Measurements from ENCODE around the gene SMCO4.

Gene SMCO4

DNA sequence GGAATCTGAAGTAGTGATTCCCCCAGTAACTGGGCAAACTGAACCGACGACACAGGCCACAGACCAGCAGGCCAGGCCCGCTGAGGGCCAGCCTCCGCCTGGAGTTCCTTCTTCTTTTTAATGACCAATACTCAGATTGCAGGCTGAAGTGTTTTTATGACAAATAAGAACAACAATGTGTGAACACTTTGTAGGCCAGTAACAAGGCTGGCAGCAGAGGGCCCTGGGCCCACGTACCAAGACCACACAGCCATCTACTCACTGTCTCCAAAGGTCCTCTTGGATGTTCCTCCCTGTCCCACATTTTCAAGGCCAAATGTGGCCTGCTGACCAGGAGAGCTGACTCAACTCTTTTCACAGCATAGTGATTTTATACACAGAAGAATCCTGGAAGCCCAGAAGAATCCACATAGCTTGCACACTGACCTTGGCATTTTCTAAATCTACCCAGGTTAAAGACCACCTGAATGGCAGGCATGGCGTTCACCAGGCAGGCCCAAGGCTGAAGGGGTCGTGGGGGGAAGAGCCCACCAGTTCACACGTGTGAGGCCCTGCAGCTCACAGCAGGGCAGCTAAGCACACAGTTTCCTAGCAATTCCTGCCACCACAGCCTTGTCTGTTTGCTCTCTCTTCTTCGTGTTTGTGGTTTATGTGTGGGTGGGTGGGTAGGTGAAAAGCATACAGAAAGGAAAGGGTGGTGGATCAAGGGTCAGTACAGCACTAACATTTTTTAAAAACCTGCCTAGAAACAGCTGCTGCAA is 13.3 kb downstream of the SMCO4 start:
- no peak overlapping the region for H3K4me3 ChIP-seq (ENCODE audit: low read depth, low read length)

DNA sequence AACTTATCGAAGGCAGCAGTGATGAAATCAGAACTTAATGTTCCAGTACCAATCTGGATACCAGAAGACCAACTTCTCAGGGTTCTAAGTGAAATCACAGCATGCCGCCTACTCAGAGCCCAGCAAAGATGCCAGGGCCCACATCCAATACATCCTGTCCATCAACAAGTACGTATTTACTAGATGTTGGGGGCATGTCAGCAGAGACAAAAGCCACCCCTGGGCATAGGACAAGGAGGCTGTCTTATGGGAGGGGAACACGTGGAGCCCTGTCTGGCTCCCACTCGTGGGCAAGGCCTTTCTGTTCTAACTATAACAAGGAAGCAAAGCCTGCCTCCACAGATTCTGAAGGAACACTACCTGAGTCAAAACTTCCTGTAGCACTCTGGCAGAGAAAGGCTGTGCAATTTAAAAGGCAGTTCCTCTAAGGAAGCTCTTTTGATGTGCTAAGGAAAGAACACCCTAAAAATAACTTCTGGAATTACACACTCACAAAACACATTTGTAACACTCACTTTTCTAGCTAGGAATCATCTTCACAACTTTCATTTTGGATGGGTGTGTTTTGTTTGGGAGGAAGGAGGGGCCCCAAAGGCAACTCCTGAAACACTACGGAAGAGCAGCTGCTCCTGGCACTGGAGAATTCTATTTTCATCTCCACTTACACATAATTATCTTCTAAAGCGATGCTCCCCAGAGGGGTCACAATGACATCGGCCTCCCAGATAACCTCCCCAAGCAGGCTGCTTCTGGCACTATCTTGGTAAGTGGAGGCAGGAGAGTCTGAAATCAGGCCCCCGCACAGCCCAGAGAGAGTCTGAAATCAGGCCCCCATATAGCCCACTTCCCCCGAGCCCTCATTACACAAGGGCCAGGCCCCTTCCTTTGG is 14.2 kb downstream of the SMCO4 start:
- H3K4me3 ChIP-seq (ENCODE audit: low read depth, low read length), result no peak overlapping the region

DNA sequence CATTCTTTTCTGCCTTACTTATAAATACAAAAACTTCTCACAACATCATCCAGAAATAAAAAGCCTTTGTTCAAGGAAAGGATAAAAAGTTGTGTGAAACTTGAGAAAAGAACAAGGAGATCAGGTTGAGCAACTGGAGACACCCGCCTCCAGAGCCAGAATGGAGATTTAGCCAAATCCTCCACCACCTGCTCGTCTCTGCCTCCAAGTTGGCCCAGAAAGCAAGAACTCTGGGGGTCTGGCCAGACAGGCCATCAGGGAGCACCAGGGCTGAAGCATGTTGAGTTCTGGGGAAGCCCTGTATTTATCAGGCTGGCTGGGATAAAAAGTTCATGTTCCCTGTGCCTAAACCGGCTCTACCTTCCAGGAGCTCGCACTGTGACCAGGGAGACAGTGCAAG is 14.9 kb downstream of the SMCO4 start:
- no peak overlapping the region for H3K4me3 ChIP-seq (ENCODE audit: low read depth, low read length)

DNA sequence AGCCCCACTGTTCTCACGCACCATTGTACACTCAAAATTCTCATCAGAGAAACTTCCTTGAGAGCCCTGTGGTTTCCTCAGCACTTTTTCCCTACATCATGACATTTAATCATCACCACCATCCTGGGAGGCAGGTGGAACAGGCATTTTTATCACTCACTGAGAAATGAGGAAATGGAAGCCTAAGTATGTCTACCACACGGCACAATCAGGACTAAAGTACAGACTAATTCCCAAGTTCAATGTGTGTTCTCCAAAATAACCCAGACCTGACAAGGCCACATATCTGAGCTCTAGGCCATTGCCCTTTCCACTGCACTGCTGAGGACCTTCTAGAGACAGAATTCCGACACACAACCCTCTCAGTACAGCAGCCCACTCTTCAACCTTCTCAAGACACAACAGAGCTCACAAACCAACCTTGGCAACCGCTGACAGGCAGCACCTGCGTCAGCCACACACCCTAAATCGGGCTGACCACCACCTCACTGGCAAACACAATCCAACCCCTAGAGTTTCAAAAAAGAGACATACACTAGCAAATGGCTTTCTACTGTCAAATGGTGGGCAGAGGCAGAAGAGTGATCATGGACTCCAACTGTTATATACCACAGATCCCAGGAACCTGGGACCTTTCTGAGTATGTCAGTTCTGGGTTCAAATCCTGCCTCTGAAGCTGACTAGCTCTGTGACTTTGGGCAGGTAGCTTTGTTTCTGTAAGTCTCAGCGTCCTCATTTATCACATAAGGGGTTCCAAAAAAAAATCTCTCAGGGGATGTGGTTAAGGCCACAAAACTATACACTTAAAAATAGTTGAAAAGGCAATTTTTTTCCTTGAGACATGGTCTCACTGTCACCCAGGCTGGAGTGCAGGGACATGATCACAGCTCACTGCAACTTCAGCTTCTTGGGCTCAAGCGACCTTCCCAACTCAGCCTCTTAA is 16.3 kb downstream of the SMCO4 start:
- H3K4me3 ChIP-seq (ENCODE audit: low read depth, low read length), result no peak overlapping the region

DNA sequence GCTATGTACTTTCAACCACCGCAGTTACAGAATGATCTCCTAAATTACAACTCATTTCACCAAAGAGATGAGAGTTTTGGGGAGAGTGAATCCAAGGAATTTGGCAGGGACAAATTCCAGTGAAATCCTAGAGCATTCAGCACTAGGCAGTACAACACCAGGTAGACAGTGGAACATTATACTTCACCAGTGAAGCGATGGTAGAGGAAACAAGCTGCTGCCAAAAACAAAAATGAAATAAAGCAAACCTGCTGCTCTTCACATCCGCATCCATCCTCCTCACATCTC is 16.9 kb downstream of the SMCO4 start:
- no peak overlapping the region for H3K4me3 ChIP-seq (ENCODE audit: low read depth, low read length)

DNA sequence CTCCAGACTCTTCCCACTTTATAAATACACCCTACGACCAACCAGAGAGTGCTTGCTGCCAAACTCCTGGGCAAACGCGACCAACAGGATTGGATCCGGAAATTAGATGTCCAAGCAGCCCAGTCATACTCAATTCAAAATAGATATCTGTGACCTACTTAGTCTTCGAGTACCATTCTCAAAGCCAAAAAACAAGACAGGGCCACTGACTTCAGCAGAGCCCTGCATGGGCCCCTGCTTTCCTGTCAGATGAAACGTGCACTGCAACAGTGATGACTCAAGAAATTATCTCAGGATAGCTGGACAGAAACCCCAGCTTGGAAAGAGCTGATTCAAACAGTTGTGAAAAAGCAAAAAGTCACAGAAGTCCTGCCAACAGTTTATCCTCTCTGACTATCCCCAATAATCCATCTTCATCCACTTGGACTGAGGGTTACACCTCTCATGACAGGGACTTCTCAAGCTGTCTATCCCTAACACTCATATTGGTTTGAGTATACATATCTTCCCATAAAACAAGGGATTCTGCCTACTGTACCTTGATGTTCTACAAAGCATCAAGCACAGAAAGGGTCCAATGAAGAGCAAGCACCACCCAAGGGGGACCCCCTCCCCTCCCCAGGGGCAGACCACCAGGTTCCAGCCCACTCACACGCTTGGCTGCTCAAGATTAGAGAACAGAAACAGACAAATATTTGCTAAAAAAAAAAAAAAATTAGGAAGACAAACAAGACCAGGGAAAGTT is 17.4 kb downstream of the SMCO4 start:
- H3K4me3 ChIP-seq (ENCODE audit: low read depth, low read length), result no peak overlapping the region

DNA sequence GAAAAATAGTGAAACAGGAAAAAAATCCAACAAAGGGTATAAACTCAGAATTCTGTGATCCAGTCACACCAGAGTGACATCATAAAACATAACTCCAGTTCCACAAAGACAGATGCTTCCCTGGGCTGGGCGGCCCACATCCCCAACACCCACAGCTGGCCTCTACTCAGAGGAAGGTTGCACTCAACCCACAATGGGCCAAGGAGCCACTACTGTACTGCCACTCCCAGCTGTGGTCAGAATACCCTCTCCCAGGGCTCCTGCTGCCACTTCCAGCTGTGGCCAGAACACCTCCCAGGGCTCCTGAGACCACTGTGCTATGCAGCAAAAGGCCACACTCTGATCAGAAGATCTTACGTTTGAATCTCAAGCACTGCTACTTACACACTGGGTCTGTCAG is 18.3 kb downstream of the SMCO4 start:
- H3K4me3 ChIP-seq (ENCODE audit: low read depth, low read length), result no peak overlapping the region

DNA sequence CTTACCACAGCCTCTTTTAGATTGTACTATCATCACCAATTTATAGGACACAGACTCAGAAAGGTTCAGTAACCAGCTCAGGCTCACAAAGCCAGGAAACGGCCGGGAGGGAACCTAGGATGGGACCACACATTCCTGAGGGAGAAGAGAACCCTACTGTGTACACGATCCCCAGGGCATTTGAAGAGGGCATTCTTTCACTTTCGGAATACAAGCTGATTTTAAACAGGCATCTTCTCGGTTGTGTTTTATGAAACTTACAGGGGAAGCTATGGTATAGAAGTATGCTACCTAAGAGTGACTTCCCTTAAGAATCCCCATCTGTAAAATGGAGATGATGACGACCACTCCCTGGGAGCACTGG is 19.0 kb downstream of the SMCO4 start:
- H3K4me3 ChIP-seq (ENCODE audit: low read depth, low read length), result no peak overlapping the region

DNA sequence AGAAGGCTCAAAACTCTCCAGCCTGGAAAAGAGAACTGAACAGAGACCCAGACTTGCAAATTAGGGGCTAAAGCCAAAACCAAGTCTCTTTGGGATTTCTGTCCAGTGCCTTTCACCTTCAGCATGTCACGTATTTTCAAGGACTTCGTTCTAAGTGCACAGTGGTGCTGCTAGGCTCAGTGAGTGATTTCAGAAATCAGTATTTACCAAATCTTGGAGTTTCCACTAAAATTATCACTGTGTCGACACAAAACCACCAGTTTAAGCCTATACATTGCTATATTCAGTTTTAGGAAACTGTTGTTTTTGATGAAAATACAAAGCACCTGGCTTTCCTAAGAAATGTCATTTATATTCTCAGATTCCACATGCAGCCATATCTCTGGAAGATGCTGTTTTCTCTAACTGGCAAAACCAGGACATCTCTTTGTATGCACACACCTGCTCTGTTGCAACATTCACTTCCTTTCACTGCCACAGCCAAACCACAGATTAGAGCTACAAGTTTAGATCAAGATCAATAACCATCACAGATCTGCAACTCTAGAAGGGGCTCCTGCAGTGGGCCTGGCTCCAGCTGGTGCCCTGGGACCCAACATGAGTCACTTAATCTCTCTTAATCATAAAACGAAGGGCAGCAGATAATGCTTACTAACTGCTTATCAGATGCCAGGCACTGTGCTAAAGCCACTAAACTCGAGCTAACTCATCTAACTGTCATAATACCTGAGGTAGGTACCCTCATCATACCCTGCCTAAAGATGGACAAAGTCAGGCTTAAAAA is 22.3 kb downstream of the SMCO4 start:
- H3K4me3 ChIP-seq (ENCODE audit: low read depth, low read length), result no peak overlapping the region

DNA sequence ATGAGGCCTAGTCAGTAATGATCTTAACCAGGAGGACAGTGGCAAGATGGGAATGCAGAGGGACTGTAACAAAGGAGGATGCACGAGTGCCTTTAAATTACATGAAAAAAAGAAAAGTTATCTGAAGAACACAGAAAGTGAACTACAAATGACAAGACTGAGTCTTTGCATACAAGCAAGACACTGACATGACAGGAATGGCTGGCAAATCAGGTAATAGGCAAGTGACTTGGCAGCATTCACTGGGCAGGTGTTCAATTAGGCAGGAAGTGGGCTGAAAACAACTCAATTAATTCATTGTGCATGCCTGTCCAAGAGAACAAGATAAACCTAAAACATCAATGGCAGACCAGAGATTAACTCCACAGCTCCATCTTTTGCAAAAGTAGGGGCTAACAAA is 24.0 kb downstream of the SMCO4 start:
- H3K4me3 ChIP-seq (ENCODE audit: low read depth, low read length), result no peak overlapping the region

DNA sequence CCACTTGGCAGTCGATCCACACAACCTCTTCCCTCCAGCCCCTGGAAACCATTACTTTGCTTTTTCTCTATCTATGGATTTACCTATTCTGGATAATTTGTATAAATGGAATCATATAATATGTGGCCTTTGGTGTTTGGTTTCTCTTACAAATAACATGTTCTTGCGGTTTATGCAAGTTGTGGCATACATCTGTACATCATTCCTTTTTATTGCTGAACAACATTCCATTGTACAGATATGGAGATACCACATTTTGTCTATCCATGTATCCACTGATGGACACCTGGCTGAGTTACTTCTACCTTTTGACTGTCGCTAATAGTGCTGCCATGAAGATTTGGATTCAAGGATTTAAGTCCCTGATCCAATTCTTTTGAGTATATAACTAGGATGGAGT is 25.1 kb downstream of the SMCO4 start:
- H3K4me3 ChIP-seq (ENCODE audit: low read depth, low read length), result no peak overlapping the region

DNA sequence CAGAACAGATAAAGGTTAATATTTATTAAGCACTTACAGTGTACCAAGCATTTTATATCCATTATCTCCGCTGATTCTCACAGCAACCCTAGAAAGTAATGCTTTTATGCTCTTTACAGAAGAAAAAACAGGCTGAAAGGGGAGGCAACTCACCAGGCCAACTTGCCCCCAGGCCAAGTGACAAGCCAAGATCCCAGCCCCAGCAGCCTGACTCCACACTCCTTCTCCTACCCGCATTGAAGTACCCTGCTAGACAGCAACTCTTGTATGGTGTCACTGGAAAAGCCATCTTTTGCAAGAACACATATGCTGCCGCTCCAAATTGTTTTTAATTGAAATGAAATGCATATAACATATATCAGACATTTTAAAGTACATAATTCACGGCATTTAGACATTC is 25.6 kb downstream of the SMCO4 start:
- H3K4me3 ChIP-seq (ENCODE audit: low read depth, low read length), result no peak overlapping the region

DNA sequence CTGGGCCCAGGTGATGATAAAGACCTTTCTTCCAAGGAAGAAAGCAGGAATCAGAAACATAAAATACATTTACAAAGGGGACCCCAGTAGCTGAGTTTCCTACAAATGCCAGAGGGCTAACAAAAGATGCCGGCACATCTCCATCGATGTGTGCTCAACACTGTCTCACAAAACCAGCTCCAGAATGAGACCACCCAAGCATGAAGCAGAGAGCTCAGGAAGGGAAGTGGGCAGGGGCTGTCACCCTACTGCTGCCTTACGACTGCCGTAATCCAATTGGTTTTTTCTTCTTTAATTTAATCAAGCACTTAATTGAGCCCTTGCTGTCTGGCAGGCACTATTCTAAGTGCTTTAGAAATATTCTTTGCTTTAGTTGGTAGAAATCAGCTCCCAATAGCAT is 26.1 kb downstream of the SMCO4 start:
- H3K4me3 ChIP-seq (ENCODE audit: low read depth, low read length), result no peak overlapping the region

DNA sequence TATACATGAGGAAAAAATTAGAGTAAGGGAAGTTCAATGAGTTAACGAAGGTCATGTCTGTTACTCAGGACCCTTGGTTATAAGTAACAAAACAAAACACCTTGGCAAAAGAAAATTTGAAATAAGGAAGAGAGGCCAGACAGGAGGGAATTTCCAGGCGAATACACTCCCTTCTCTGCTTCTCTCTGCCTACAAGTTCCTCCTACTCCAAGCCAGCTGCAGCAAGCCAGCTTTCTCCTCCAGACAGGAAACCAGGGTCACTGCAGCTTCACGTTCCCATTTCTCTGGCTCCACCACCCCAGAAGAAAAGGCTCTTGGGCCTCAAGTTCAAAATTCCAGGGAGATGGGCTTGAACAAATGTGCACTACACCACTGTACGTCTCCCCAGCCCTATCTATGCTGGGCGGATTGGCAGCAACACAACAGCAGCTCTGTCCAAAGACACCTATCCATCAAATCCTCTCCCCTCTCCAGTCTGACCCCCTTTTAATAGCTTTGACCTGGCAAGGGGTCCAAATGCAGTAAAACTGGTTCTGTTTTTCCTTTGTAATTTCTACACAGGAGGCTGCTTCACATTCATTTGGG is 27.7 kb downstream of the SMCO4 start:
- H3K4me3 ChIP-seq (ENCODE audit: low read depth, low read length), result no peak overlapping the region

DNA sequence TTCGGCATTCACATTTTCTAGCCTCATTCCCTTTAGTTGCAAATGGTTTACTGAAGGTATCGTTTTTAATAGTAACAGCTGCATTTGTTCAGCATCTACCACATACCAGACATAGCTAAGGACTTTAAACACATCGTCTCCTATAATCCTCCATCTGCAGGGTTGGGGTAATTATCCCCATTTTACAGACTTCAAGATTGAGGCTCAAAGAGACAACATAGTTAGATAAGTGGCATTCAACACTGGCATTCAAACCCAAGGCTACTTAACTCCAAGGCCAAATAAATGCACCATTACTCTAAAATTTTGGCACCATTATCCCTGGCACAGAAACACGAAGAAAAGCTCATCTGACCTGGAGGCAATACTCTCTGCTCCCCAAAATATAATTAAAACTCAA is 28.5 kb downstream of the SMCO4 start:
- H3K4me3 ChIP-seq (ENCODE audit: low read depth, low read length), result no peak overlapping the region

DNA sequence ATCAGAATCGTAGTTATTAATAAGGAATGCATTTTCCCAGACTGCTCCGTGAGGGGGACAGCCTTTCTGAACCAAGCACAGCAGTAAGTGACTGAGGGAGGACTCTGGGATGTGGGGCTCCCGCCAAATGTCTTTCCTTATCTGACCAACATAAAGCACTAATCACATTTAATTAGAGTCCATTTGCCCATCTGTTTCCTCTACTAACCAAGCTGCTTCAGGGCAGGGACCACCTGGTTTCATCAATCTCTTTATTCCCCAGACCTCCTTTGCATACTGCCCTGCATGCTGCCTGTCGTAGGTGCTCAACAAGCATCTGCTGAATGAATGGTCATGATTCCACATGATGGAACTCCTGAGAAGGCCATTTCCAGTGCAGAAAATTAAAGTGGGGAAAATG is 29.4 kb downstream of the SMCO4 start:
- H3K4me3 ChIP-seq (ENCODE audit: low read depth, low read length), result no peak overlapping the region

DNA sequence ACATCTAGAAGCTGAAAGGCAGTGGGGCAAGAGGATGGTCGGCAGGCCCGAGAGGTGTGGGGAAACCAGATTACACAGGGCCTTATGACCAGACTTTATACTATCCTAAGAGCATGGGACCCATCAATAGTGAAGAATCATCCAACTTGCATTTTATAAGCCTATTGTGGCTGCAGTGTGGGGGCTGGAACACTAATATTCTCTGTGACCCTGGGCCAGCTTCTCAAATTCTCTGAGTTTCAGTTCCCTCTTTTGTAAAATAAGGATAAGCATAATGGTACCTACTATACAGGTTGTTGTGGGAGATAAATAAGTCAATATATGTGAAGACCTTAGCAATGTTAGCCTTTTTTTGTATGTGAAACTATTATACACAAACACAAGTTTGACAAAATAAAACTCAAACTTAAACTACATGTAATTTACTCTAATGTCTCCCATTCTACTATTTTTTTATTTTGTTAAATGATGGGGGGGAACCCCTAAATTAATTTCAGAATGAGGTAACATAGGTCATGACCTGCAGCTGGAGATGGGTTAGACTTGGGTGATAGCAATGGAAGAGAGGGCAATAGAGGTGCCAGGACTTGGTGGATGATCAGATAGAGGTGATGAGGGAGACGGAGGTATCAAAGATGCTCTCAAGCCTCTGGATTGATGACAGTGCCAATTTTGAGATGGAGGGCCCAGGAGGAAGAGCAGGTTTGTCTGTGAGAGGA is 30.1 kb downstream of the SMCO4 start:
- no peak overlapping the region for H3K4me3 ChIP-seq (ENCODE audit: low read depth, low read length)

DNA sequence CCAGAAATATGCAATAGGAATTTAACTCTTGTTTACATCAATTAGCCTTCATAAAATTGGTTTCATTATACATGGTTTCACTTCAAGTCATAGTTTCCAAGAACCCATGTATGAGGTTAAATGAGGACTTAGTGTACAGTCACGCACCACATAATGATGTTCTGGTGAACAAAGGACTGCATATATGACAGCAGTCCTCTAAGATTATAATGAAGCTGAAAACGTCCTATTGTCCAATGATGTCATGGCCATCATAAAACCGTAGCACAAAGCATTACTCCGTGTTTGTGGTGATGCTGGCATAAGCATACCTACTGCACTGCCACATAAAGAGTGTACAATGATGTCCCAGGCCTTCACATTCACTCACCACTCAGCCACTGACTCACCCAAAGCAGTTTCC is 31.1 kb downstream of the SMCO4 start:
- H3K4me3 ChIP-seq (ENCODE audit: low read depth, low read length), result no peak overlapping the region
